ENCODE data around the gene NENF.

The NENF gene

DNA sequence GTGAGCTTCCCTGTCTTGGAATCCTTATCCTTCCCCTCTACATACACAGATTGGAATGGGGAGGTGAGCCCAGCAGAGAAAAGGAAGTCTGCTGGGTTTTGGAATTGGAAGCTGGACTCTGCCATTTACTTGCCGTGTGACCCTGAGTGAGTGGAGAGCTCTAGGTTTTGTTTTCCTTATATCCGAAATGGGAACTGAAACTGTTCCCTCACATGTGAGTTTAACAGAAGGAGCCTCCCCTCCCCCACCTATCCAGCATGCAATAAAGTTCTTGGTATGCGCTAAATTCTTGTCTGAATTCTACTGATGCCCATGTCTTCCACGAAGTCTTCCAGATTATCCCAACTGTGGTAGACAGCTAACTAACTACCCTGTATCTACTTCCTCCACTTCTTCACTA, 58.7 kb downstream of the NENF start:
- no peak overlapping the region for H3K4me3 ChIP-seq (ENCODE audit: low read depth, low read length)
- no peak for DNase-seq (ENCODE audit: low read depth)

Measured in skeletal muscle cell (primary cell).